ENCODE measurements around the gene CRHBP. TPM values are rescaled to one million over a fixed set of nuclear protein-coding genes. Genes with fewer than 3 reads are reported as not detected.
A peak's percentile ranks its signal among the peaks of the same experiment; 100 is the strongest.

The CRHBP gene
- total and polyA plus RNA-seq, 2 donors (not counting 1 experiment from before 2014, with no cell fraction given), result 0.17 TPM

GRCh38 chr5:76941000-76941399 is 11.8 kb upstream of the CRHBP start:
- Histone ChIP-seq H3K79me2 (ENCODE audit: control insufficient read depth, insufficient read depth, low read length) (no peaks in the 10 kb centered on the region), H3K4me1 (ENCODE audit: control insufficient read depth, extremely low read depth, insufficient read depth, low read length) (no peaks in the 10 kb centered on the region), H3K36me3 (ENCODE audit: control insufficient read depth, insufficient read depth, low read length) (no peaks in the 10 kb centered on the region), H4K20me1 (ENCODE audit: control insufficient read depth, extremely low read depth, insufficient read depth, low read length) (no peaks in the 10 kb centered on the region), H3K4me3 (replicated peaks in 1 of 4; ENCODE audit: control extremely low read depth in 1 of 4, insufficient read depth in 1 of 4, low read depth in 3 of 4, low read length in 4 of 4) (no peak overlapping the region), H3K27ac (ENCODE audit: insufficient read depth, low read length) (no peak overlapping the region), H2AFZ (ENCODE audit: low read length) (no peak overlapping the region), H3K9me3 (ENCODE audit: control insufficient read depth, insufficient read depth, low read depth, low read length) (no peaks in the 10 kb centered on the region), H3K4me2 (ENCODE audit: extremely low read depth, insufficient read depth, low read length) (no peak overlapping the region), H3K9ac (ENCODE audit: insufficient read depth, low read length) (no peak overlapping the region), H3K27me3 (ENCODE audit: control insufficient read depth, insufficient read depth, low read length) (no peaks in the 10 kb centered on the region)
- TF ChIP-seq, protein P1, sequence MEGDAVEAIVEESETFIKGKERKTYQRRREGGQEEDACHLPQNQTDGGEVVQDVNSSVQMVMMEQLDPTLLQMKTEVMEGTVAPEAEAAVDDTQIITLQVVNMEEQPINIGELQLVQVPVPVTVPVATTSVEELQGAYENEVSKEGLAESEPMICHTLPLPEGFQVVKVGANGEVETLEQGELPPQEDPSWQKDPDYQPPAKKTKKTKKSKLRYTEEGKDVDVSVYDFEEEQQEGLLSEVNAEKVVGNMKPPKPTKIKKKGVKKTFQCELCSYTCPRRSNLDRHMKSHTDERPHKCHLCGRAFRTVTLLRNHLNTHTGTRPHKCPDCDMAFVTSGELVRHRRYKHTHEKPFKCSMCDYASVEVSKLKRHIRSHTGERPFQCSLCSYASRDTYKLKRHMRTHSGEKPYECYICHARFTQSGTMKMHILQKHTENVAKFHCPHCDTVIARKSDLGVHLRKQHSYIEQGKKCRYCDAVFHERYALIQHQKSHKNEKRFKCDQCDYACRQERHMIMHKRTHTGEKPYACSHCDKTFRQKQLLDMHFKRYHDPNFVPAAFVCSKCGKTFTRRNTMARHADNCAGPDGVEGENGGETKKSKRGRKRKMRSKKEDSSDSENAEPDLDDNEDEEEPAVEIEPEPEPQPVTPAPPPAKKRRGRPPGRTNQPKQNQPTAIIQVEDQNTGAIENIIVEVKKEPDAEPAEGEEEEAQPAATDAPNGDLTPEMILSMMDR (conservative IDR thresholded peaks at IDR 0.05 in 1 of 2, IDR thresholded peaks at IDR 0.05 in 1 of 2; ENCODE audit: low read depth in 1 of 2, low read length in 2 of 2), result no peak
- no peak for TF ChIP-seq EZH2 (IDR thresholded peaks at IDR 0.05; ENCODE audit: low read length, missing control alignments)
- peak in 1 of 2 donors; percentile 33 for DNase-seq (ENCODE audit: low read depth in 2 of 2)

GRCh38 chr5:76941442-76941841 is 11.4 kb upstream of the CRHBP start:
- no peaks in the 10 kb centered on the region for H3K4me1 ChIP-seq (ENCODE audit: control insufficient read depth, extremely low read depth, insufficient read depth, low read length)
- no peak overlapping the region for H3K9ac ChIP-seq (ENCODE audit: insufficient read depth, low read length)
- DNase-seq (ENCODE audit: low read depth in 2 of 2), result no peak
- no peak overlapping the region for H3K4me2 ChIP-seq (ENCODE audit: extremely low read depth, insufficient read depth, low read length)
- TF ChIP-seq EZH2 (IDR thresholded peaks at IDR 0.05; ENCODE audit: low read length, missing control alignments), result no peak
- TF ChIP-seq, protein P1 (conservative IDR thresholded peaks at IDR 0.05 in 1 of 2, IDR thresholded peaks at IDR 0.05 in 1 of 2; ENCODE audit: low read depth in 1 of 2, low read length in 2 of 2), result no peak
- H2AFZ ChIP-seq (ENCODE audit: low read length), result no peak overlapping the region
- no peak overlapping the region for H3K4me3 ChIP-seq (replicated peaks in 1 of 4; ENCODE audit: control extremely low read depth in 1 of 4, insufficient read depth in 1 of 4, low read depth in 3 of 4, low read length in 4 of 4)
- no peaks in the 10 kb centered on the region for H3K36me3 ChIP-seq (ENCODE audit: control insufficient read depth, insufficient read depth, low read length)
- no peaks in the 10 kb centered on the region for H3K27me3 ChIP-seq (ENCODE audit: control insufficient read depth, insufficient read depth, low read length)
- no peaks in the 10 kb centered on the region for H3K79me2 ChIP-seq (ENCODE audit: control insufficient read depth, insufficient read depth, low read length)
- H4K20me1 ChIP-seq (ENCODE audit: control insufficient read depth, extremely low read depth, insufficient read depth, low read length), result no peaks in the 10 kb centered on the region
- H3K27ac ChIP-seq (ENCODE audit: insufficient read depth, low read length), result no peak overlapping the region
- no peaks in the 10 kb centered on the region for H3K9me3 ChIP-seq (ENCODE audit: control insufficient read depth, insufficient read depth, low read depth, low read length)

DNA sequence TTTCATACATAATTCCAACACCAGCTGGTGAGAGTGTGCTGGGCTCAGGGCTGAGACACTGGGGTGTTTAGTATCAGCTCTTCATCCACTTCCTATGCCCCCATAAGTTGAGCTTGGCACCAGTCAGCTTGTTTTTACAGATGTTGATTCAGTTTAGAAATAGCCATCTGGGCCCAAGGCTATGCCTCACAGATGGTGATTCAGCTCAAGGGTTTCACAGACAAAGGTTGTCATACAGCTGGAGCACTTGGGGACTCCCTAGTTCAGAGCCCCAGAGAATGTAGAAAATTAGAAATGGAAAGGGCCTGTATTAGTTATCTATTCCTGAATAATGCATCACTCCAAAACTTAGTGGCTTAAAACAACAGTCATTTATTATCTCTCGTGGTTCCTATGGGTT is 10.3 kb upstream of the CRHBP start:
- Histone ChIP-seq H2AFZ (ENCODE audit: low read length) (no peak overlapping the region), H3K79me2 (ENCODE audit: control insufficient read depth, insufficient read depth, low read length) (no peaks in the 10 kb centered on the region)
- DNase-seq (ENCODE audit: low read depth in 2 of 2), result peak; percentile 57 to 76

More for the DNA sequence above, 10.3 kb upstream of the CRHBP start:
- Histone ChIP-seq H3K9me3 (ENCODE audit: control insufficient read depth, insufficient read depth, low read depth, low read length) (no peaks in the 10 kb centered on the region), H3K4me2 (ENCODE audit: extremely low read depth, insufficient read depth, low read length) (no peak overlapping the region), H3K36me3 (ENCODE audit: control insufficient read depth, insufficient read depth, low read length) (no peaks in the 10 kb centered on the region), H3K9ac (ENCODE audit: insufficient read depth, low read length) (no peak overlapping the region), H3K4me1 (ENCODE audit: control insufficient read depth, extremely low read depth, insufficient read depth, low read length) (no peaks in the 10 kb centered on the region), H3K27ac (ENCODE audit: insufficient read depth, low read length) (no peak overlapping the region), H4K20me1 (ENCODE audit: control insufficient read depth, extremely low read depth, insufficient read depth, low read length) (no peaks in the 10 kb centered on the region), H3K4me3 (replicated peaks in 1 of 4; ENCODE audit: control extremely low read depth in 1 of 4, insufficient read depth in 1 of 4, low read depth in 3 of 4, low read length in 4 of 4) (no peak overlapping the region), H3K27me3 (ENCODE audit: control insufficient read depth, insufficient read depth, low read length) (no peaks in the 10 kb centered on the region)
- TF ChIP-seq EZH2 (IDR thresholded peaks at IDR 0.05; ENCODE audit: low read length, missing control alignments), result no peak
- TF ChIP-seq, protein P1 (conservative IDR thresholded peaks at IDR 0.05 in 1 of 2, IDR thresholded peaks at IDR 0.05 in 1 of 2; ENCODE audit: low read depth in 1 of 2, low read length in 2 of 2), result no peak
